HG03095 (cell line): ENCODE data around the gene ZBTB17.
"Not testable (repeated sequence)": the region's sequence is repeated elsewhere in the genome, so short reads cannot be mapped to it uniquely, and the experiment has no call there.

ENCODE experiments used
- ATAC-seq: cut with Tn5 transposase; IDR thresholded peaks from one replicate; pipeline ENCODE4 v1.9.1; 2021; ENCODE audit warnings: moderate library complexity; ENCODE audit not compliant: unreplicated experiment

ZBTB17 gene

GRCh38 chr1:16012590-16013219, 36.8 kb upstream of the ZBTB17 start:
- ATAC-seq, result no peak

- no peak for ATAC-seq
Measured at GRCh38 chr1:16011936-16012589, 36.2 kb upstream of the ZBTB17 start.

DNA sequence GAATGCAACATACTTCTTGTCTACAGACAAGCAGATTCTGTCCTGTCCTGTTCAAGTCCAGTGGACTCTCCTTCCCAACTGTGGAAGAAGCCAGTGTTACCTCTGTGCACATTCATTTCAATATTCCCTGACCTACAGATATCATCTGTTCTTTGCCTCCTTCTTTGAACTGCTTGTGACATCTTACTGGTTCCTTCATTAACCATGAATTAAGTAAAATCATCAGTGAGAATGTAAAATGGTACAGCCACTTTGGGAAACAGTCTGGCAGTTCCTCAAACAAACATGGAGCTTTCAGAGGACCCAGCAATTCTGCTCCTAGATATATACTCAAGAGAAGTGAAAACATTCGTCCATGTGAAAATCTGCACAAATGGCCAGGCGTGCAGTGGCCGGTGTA, 34.9 kb upstream of the ZBTB17 start:
- no peak for ATAC-seq

DNA sequence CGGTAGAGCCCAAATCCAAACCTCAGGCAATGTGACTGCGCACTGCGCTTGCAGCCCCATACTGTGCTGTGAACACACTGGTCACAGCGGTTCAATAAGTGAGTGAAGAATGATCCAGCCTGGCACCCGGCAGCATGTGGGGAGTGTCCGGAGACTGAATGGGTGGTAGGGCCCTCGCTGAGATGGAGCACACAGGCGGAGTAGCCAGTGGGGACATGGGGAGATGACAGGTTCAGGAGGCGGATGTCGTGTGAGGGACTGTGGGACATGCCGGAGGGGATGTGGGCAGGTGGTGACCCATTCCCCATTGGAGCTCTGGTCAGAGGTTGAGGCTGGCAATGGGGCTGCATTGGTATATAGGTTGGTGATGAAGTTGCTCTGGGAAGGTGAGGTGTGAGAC, 33.8 kb upstream of the ZBTB17 start:
- no peak for ATAC-seq

DNA sequence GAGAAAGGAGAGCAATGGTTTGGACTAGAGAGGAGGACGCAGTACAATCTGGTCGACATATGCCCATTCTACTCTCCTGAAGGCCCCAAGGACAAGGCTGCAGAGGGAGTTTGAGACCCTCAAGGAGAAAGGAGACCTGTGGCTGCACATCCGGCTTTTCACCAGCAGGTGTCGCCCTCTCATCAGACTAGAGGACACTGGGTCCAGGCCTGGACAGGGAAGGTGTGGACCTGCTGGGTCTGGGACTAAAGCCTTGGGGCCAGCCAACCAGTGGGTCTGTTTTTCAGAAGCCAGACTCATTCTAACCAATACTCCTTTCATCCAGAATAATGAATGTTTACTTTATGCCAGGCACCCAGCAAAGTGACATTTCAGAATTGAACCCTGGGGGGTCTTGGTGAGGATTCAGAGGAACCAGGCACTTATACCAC, 33.1 kb upstream of the ZBTB17 start:
- no peak for ATAC-seq

DNA sequence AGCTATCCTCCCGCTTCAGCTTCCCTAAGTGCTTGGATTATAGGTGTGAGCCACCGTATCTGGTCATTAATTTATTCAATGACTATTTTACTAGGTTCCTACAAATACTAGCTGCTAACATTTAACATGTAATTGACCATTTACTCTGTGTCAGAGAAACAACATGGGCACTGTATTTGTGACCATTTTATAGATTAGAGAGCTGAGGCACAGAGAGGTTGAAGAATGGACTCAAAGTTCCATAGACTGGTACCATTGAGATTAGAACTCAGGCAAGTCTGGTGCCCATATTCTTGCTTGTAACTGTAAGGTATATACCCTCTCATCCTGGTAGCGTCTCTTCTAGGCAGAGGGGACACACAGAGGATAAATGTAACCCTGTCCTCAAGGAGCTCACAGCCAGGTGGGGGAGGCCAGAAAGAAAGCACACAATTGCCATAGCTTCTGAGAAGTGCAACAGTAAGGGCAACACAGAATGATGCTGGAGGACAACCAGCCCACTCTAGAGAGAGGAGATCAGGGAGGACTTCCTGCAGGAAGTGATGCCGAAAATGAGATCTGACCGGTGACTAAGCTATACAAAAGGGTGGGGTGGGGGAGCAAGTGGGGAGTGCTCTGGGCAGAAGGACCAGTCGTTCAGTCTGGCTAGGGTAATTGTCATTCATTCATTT, 31.9 kb upstream of the ZBTB17 start:
- no peak for ATAC-seq

DNA sequence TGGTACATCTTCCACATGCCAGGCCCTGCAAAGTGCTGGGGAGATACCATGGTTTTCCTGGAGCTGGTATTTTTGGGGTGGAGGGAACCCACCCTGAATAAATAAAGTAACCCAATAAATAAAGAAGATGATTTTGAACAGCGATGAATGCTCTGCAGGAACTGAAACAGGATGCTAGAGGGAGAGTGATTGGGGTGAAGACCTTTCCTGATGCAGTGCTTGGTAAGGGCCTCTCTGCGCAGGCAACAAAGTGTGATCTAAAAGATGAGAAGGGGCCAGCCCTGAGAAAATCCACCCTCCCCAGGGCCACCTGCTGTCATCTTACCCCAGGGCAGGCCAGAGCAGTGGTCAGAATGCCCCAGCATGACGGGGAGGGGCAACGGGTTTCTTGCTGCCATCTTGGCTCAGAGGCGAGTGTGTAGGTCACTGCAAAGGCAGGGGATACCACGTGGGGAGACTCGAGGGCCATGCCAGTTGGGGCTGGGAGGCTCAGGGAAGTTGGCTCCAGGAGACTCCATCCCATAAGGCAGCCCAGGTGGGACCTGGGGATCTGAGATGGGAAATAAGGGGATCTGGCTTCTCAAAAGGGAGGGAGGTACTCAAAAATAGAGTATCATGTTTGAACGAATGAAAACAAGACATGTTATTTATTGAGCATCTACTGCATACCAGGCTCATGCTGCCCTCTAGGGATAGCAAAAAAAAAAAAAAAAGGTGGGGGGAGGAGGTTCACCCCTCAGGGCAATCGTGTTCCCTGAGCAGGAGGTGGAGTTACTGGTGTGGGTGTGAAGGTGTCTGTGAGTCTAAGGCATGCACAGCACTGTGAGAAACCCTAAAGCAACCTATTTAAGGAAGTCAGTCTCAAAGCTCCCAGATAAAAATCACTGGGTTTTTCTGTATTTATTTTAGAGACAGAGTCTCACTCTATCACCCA, 30.9 kb upstream of the ZBTB17 start:
- ATAC-seq, result no peak

GRCh38 chr1:16006010-16006409, 30.1 kb upstream of the ZBTB17 start:
- no peak for ATAC-seq

DNA sequence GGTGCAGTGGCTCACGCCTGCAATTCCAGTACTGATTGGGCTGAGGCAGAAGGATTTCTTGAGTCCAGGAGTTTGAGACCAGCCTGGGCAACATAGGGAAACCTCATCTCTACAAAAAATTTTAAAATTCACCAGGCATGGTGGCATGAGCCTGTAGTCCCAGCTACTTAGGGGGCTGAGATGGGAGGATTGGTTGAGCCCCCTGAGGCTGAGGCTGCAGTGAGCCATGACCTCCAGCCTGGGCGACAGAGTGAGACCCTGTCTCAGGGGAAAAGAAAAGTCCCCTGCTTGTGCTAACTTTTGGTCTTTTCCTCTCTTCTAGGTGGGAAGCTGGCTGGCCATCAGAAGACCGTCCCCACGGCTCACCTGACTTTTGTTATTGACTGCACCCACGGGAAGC, 29.7 kb upstream of the ZBTB17 start:
- ATAC-seq, result no peak

GRCh38 chr1:16001274-16001673, 25.4 kb upstream of the ZBTB17 start:
- not testable (repeated sequence) for ATAC-seq

DNA sequence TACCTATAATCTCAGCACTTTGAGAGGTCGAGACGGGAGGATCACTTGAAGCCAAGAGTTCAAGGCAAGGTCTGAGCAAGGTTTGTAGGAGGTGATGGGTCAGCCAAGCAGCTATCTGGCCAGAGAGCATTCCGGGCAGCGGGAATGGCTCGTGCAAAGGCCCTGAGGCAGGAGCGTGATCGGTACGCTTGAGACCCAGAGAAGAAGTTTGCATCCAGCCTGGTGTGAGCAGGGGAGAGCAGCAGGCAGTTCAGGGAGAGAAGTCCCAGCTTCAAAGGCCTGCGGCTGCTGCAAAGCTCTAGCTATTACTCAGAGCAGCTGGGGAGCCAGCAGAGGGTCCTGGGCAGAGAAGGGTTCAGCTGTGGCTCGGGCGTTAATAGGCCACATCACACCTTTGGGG, 23.0 kb upstream of the ZBTB17 start:
- no peak for ATAC-seq

GRCh38 chr1:15997637-15998280, 21.9 kb upstream of the ZBTB17 start:
- no peak for ATAC-seq

- no peak for ATAC-seq
Measured at GRCh38 chr1:15997076-15997585, 21.2 kb upstream of the ZBTB17 start.

DNA sequence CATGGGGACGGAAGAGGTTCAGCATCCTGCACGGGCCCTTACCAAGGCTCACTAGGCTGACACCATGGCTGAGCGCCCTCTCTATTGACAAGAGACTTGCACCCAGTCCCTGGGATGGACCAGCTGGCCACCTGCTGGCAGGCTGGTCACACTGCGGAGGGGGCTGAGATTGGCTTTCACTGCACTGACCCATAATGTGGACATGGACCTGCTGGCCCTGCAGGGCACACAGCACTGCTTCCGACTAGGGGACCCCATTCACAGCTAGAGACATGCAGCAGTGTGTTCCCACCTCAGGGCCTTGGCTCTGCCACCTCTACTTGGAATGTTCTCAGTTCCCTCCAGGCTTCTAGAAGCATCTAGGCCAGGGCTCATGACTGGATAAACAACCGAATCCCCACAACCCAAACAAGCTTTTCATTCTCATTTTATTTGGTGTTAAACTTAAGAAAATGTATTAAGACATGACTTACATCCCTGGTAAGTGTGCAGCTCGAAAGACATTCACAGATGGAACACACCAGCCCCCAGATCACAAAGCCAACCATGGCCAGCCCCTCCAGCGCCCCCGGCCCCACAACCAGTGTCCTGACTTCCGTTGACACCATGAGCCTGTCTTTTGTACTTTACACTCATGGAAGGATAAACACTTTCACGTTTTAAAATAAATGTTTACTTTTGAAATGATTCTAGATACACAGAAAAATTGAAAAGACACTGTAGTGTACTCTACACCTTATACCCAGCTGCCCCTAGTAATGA, 18.9 kb upstream of the ZBTB17 start:
- ATAC-seq, result no peak

GRCh38 chr1:15994081-15994480, 18.2 kb upstream of the ZBTB17 start:
- ATAC-seq, result no peak

DNA sequence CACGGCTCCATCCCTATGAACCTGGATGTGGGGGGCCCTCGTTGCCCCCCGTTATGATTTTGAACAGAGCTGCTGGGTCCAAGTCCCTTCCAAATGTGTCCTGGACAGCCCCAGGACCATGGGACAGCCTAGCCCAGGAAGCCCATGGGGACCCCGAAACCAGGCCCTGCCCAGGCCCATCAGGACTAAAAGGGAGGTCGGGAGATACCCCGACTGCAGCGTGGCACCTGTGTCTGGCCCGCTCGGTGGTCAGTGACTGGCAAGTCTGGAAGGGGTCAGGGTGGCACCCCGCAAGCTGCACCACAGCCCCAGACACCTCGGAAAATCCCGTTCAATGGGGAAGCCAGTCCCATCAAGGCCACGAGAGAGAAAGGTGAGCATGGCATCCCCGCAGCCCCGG, 17.8 kb upstream of the ZBTB17 start:
- ATAC-seq, result no peak

GRCh38 chr1:15992582-15993500, 16.9 kb upstream of the ZBTB17 start:
- ATAC-seq, result no peak

DNA sequence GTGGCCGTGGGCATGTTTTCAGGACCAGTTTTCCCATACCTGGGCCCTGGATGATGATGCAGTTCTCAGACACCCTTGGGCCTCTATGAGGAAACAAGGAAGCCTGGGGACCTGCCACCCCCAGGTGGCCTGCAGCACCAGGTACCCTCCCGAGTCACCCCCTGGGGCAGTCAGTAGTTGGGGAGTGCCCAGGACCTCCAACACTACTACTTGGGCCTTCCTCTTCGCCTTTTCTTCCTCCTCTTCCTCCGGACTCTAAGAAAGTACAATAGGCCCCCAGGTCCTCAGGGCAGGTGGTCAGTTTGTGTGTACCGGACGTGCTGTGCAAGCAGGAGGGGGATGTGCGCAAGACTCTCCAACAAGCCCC, 16.3 kb upstream of the ZBTB17 start:
- no peak for ATAC-seq
